ENCODE measurements around the gene TMED5.
A peak's percentile ranks its signal among the peaks of the same experiment; 100 is the strongest.
"Not testable (repeated sequence)": the region's sequence is repeated elsewhere in the genome, so short reads cannot be mapped to it uniquely, and the experiment has no call there.

TMED5 gene

DNA sequence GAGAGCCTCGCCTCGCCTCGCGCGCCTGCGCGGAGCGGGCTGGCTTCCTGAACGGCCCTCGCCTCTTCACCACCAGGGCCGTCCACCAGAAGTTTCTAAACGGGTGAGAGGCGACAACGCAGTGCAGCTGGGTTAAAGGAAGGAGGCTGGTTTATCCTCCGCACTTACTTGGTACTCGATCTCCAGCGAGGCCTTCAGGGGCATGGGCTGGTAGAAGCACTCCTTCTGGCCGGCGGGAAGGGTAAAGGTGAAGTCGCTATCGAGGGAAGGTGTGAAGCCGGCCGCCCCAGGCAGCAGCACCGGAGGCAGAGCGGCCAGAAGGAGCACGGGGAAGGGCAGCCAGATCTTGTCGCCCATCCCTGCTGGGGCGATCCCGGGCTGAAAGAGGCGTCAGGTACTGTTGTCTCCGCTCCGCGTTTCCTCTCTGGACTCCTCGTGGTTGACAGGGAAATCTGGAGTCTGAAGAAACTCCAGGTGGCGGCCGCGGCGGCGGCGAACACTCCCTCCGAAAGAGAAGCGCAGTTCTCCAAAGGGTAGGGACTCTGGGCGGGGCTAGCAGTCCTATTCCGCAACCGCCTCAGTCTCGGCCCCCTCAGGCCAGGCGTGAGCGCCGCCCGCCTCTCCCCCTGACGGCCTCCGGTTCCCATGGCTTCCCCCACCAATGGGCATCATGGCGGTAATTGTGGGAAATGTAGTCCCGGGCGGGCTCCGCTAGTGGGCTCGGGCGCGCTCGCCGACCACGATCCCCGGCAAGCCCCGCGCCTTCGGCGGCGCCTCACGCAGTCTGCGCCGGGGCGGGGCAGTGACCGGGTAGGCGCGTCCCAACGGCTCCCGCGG is at the start of gene TMED5:
TMED5 (minus strand) TSS at position 528 of the 837 bp plus-strand sequence; CDS start at position 357, 171 bp downstream.
- ATAC-seq: peak; percentile 80 to 86

DNA sequence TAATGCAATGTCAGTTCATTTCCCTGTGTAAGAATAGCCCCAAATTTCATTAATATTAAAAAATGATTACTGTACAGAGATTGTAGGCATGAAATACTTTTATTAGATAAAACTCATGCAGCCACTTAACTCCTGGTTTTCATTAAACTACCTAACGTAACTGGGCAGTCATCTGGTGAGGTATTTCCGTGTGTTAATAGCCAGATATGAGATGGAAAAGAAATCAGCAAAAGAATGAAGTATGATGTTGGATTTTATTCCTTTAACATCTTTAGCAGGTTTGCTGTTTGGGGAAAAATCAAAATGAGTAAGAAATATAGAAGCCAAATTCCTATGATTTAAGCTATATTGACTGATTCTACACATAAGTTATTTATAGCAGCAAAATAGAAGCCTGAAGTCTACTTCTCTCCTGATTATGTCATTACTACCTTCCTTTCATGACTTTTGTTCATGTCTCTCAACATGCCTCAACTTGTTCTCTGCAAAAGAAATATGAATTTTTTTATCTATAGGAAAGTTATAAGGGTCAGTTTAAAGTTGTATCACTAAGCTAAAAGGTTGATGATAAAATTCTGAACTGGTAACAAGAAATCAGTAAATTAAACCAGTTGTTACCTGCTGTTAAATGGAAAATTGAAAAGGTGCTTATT is 42.9 kb upstream of the TMED5 start:
- ATAC-seq: no peak

DNA sequence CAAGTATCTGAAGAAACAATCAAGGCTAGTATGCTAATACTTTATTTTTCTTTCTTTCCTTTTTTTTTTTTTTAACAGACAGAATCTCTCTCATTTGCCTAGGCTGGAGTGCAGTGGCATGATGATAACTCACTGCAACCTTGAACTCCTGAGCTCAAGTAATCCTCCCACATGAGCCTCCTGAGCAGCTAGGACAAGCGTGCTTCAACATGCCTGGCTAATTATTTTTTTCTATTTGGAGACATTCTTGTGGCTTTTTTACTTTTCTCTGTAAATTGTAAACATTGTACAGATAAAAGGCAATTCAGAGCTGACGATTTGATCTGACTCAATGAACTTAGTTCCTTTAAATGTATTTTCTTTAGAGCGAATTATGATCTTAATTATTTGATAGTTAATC is 41.7 kb upstream of the TMED5 start:
- no peak for ATAC-seq

DNA sequence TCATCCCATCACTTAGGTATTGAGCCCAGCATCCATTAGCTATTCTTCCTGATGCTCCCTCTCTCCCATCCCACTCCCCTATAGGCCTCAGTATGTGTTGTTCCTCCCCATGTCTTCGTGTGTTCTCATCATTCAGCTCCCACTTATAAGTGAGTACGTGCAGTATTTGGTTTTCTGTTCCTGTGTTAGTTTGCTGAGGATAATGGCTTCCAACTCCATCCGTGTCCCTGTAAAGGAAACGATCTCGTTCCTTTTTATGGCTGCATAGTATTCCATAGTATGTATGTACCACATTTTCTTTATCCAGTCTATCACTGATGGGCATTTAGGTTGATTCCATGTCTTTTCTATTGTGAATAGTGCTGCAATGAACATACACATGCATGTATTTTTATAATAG is 40.5 kb upstream of the TMED5 start:
- not testable (repeated sequence) for ATAC-seq

DNA sequence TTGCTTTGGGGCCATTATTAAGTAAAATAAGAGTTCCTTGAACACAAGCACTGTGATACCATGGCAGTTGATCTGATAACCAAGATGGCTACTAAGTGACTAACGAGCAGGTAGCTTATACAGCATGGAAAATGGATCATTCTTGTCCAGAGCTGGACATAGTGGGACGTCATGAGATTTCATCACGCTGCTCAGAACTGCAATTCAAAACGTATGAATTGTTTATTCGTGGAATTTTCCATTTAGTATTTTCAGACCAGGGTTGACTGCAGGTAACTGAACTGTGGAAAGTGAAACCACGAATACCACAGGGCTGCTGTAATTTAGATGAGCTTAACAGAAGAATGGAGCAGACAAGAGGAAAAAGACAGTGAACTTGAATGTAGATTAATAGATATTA is 39.2 kb upstream of the TMED5 start:
- peak; percentile 59 to 65 for ATAC-seq

DNA sequence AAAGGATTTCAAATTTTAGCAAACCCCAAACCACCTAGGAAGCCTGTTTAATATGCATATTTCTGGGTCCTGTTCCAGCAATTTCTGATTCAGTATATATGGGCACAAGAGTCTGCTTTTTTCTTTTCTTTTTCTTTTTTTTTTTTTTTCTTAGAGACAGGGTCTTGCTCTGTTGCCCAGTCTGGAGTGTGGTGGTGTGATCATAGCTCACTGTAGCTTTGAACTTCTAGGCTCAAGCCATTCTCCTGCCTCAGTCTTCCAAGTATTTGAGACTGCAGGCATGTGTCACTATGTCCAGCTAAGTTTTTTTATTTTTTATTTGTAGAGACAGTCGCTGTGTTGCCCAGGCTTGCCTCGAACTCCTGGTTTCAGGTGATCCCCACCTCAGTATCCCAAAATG is 35.1 kb upstream of the TMED5 start:
- ATAC-seq: no peak

DNA sequence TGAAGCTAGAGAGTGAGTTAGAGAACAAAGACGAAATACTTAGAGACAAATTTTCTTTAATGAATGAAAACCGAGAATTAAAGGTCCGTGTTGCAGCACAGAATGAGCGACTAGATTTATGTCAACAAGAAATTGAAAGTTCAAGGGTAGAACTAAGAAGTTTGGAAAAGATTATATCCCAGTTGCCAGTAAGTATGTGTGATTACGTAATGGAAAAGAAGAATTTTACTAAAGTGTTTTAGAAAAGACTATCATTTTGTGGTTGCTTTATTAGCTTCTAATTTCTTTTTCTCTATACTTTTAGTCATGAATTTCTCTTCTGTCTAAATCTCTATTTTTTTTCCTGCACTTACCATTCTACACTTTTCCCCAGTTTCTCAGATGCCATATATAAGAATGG is 27.0 kb upstream of the TMED5 start:
- ATAC-seq: no peak

DNA sequence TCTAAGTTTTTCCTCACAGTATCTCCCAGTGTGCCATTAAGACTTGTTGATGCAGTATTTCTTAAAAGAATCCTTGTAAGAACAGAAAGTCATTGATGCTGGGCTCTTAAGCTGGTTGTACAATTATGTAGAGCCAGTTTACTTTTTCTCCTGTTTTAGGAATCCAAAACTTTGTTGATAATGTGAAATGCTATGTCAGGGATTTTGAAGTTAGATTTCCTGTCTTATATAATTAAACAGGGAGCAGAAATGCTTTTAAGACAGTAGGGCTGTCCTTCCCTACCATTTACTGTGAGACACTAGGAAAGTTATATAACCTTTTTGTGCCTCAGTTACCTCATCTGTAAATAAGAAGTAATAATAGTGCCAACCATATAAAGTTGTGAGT is 26.3 kb upstream of the TMED5 start:
- no peak for ATAC-seq

DNA sequence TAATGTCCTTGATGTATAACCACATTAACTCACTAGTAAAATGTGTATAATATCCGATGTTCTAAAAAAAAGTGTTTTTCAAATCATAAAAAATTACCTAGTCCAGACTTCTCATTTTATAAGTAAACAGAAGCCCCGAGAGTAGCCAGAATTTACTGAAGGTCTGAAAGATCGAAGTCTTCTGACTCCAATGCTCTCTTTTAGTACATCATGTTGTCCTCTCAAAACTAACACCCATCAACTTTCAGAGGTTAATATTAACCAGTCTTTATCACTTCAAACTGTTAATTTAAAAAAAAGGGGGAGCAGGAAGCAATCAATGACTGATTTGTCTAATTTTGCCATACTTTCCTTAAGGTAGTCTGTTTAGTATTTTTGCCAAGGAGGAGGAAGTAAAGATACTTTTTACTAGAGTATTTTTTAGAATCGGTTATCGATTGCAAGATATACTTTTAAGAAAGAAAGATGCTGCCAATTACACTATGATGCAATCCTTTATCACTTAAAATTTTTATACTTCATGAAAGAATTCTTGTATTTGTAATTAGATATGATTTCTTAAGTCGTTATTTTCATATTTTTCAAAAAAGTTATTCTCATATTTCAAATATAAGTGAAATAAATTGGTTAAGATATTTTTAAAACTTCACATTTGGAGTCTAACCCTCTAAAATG is 25.8 kb upstream of the TMED5 start:
- ATAC-seq: no peak

DNA sequence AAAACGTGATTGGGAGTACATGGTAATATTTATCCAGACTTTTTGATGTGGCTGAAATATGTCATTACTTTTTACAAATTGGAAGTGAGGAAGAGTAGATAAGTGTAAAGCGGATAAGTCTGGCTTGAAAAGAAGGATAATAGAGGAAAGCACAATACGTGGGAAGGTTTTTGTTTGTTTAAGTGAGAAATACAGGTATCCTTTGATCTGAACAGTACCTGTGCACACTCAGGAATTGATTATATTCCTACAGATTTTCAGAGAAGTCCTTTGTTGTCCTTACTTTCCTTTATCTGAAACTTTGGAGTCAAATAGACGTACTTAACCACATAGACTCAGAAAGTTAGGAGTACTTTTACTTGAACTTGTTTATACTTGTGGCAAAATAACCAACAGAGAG is 20.5 kb upstream of the TMED5 start:
- ATAC-seq: no peak

DNA sequence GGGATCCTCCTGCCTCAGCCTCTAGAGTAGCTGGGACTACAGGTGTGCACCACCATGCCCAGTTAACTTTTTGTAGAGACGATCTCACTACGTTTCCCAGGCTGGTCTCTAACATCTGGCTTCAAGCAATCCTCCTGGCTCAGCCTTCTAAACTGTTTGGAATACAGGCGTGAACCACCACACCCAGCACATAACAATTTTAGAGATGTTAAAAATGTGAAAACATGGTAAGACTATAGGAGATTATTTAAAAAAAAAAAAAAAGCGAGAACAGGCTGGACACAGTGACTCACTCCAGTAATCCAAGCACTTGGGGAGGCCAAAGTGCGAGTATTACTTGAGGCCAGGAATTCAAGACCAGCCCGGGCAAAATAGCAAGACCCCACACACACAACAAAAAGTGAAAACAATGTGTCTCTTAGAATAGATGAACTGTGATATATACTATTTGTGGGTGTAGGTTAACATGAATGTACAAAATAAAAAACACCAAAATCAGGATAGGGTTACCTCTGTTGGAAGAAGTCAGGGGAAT is 19.9 kb upstream of the TMED5 start:
- ATAC-seq: no peak

DNA sequence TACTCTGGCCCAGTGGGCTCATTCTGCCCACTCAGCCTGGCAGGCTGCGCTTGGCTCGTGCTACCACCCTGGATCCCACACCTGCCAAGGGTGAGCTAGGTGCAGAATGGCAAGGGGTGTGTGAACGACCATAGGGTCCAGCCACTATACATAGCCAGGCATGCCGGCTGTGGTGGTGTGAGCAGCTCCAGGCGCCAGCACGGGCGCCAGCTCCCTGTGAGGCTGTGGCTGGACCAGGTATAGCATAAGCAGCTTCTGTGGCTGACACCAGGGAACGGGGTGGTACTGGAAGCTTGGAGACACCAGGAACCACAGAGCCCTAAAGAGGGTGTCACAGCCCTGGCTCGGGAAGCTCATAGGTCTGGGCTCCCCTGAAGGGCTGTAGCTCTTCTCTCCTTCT is 18.9 kb upstream of the TMED5 start:
- ATAC-seq: no peak

DNA sequence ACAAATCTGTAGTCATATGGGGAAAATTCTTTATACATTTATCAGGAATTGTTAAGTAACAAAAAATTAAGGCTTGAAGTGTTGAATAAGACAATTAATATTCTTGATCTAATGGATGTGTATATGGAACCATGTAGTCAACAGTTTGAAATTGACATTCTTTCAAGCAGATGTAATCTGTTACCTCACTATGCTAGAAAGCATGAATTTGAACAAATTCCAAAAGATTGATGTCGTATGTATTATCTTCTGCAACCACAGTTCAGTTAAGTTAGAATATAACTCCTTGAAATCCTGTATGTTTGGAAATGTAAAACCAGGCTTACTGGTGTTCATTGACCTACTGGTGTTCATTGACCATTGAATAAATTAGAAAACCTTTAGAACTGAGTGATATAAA is 16.4 kb upstream of the TMED5 start:
- no peak for ATAC-seq

DNA sequence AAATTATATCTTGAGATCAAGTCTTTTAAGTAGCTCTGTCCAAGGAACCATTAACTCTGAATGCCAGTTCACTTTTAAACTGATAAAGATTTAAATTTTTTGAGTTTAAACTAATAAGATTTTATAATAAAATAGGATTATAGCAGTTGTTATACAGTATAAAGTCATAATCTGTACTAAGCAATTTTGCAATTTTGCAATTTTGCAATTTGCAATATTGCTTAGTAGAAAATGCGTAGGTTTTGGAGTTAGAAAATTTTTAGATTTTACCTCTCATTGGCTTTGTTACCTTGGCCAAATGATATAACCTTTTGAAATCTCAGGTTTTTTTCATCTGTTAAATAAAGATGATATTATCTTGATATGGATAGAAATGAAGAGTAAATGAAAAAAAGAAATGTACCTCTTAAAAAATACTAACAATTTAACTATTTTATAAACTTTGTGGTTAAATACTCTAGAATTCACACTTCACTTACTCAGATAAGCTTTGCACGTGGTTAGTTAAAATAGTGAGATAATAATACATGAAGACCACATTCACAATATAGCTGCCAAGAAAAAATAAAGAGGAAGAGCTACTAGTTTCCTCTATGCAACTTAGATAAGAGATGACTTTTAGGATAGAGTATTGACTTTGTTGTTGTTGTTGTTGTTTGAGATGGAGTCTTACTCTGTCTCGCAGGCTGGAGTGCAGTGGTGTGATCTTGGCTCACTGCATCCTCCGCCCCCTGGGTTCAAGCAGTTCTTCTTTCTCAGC is 14.2 kb upstream of the TMED5 start:
- no peak for ATAC-seq

DNA sequence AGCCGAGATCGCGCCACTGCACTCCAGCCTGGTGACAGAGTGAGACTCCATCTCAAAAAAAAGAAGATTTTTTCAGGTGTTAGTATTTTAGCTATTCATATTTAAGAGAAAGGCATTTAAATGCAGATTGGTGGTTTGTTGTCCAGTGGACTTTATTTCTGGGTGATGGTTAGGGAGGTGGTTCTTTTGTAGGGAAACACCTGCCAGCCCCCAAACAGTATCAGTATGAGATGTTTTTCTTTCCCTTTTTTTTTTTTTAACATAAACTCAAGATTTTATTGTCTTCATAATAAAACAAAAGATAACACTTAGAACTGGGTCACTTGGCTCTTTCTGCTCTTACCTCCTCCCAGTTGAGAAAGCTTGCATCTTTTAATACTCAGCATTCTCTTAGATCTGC is 10.2 kb upstream of the TMED5 start:
- ATAC-seq: no peak

DNA sequence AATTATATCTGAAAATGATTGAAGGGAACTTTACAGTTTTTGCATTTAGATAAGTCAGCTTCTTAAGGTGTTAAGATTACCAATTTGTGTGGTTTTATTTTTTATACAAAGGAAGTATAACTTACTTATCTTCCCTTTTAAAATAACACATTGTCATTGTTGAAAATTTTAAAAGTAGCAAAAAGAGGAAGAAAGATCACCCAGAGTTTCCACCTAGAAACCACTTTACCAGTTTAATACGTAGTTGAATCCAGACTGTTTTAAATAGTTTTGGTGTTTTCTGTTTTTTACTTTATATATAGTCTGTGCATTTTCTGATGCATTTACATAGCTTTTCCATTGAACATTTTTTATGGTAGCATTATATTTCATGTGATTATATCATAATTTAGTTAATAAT is 6.5 kb upstream of the TMED5 start:
- no peak for ATAC-seq

DNA sequence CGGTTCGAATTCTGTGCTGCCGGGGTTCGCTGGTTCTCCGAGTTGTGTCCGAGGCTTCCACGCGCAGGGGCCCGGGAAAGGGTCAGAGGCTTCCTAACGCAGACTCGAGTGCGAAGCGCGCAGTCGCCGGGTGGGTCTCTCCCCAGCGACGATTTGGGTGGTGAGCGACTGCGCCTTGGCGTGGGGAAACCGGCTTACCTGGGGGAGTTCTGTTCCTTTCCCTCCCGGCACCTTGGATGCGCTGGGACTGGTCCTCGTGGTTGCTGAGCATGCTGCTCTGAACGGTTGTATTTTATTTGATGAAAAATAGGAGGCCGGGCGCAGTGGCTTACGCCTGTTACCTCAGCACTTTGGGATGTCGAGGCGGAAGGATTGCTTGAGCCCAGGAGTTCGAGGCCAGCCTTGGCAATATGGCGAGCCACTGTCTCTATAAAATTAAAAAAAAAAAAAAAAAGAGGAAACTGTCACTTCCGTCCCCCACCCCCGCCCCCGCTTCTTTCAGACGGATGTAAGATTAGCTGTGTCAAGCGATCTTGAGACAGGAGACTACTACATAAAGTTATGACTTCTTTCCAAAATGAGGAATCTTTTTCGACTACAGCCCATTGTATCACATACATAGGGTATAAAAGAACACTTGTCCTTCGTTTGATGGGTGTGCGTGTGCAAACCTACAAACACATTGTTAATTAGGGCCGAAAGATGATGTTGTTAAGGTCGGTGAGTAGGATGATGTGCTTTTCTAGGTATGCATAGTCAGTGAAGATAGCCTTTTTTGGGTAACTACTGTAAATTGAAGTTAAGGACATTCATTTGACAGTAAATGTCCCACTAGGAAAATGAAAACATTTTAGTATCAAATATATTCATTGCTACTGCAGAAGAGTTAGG is 755 bp upstream of the TMED5 start, which contains the start of gene CCDC18:
CCDC18 (plus strand) TSS at position 2 of the 891 bp plus-strand sequence. CDS start 2,638 bp downstream, outside the sequence.
- peak; percentile 18 to 27 for ATAC-seq

DNA sequence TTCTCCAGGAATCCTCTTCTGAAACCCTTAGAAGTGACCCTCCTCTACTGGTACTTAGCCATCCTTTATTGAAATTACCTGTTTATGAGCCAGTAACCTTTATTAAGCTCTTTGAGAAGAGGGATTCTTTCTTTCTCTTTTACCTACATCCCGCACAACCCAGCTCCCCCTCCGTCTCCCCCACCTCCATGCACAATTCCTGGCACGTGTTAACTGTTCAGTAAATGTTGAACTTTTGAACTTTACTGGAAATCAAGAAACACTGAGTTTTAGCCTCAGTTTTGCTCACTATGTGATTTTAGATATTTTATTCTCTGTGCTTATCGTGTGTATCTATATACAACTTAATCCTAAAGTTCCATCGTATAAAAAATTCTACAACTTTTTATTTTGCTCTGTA is 1.8 kb downstream of the TMED5 start:
- ATAC-seq: no peak

DNA sequence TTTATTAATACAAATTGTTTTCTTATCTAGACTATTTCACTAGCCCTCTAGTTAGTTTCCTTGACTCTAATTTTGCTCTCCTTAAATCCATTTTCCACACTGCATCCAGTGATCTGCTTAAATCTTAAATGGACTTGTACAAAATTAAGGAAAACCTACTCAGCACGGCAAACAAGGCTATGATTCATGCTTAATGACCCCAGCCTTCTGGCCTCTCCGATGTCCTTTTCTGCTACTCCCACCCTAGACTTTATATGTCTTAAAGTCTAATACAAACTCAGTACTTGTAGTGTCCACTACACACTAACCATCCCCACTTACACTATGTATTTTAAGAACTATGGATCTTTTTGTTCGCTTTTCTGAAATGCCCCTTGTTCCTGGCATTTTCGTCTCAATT is 2.2 kb downstream of the TMED5 start:
- ATAC-seq: no peak

DNA sequence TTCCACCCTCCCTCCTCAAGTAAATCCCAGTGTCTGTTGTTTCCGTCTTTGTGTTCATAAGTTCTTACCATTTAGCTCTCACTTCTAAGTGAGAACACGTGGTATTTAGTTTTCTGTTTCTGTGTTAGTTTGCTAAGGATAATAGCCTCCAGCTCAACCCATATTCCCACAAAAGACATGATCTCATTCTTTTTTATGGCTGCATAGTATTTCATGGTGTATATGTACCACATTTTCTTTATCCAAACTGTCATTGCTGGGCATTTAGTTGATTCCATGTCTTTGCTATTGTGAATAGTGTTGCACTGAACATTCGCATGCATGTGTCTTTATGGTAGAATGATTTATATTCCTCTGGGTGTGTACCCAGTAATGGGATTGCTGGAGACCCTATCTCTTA is 5.6 kb downstream of the TMED5 start:
- ATAC-seq: not testable (repeated sequence)

DNA sequence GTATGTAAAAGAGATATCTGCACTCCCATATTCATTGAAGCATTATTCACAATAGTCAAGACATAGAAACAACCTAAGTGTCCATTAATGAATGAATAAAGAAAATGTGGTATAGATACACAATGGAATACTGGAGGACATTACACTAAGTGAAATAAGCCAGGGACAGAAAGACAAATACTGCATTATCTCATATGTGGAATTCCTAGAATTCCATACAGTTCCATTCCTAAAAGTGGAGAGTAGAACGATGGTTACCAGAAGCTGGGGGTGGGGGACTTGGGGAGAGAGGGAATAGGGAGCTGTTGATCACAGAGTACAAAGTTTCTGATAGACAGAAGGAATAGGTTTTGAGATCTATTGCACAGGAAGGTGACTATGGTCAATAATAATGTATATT is 7.4 kb downstream of the TMED5 start:
- no peak for ATAC-seq
